ENCODE data around the gene SNX1.
A peak's percentile ranks its signal among the peaks of the same experiment; 100 is the strongest.

Gene SNX1

GRCh38 chr15:64149893-64150578 is 54.3 kb downstream of the SNX1 start:
- TF ChIP-seq, protein P1, sequence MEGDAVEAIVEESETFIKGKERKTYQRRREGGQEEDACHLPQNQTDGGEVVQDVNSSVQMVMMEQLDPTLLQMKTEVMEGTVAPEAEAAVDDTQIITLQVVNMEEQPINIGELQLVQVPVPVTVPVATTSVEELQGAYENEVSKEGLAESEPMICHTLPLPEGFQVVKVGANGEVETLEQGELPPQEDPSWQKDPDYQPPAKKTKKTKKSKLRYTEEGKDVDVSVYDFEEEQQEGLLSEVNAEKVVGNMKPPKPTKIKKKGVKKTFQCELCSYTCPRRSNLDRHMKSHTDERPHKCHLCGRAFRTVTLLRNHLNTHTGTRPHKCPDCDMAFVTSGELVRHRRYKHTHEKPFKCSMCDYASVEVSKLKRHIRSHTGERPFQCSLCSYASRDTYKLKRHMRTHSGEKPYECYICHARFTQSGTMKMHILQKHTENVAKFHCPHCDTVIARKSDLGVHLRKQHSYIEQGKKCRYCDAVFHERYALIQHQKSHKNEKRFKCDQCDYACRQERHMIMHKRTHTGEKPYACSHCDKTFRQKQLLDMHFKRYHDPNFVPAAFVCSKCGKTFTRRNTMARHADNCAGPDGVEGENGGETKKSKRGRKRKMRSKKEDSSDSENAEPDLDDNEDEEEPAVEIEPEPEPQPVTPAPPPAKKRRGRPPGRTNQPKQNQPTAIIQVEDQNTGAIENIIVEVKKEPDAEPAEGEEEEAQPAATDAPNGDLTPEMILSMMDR (IDR thresholded peaks at IDR 0.05; ENCODE audit: low read depth, low read length): no peak
- no peak for DNase-seq (ENCODE audit: extremely low read depth, low read depth)

DNA sequence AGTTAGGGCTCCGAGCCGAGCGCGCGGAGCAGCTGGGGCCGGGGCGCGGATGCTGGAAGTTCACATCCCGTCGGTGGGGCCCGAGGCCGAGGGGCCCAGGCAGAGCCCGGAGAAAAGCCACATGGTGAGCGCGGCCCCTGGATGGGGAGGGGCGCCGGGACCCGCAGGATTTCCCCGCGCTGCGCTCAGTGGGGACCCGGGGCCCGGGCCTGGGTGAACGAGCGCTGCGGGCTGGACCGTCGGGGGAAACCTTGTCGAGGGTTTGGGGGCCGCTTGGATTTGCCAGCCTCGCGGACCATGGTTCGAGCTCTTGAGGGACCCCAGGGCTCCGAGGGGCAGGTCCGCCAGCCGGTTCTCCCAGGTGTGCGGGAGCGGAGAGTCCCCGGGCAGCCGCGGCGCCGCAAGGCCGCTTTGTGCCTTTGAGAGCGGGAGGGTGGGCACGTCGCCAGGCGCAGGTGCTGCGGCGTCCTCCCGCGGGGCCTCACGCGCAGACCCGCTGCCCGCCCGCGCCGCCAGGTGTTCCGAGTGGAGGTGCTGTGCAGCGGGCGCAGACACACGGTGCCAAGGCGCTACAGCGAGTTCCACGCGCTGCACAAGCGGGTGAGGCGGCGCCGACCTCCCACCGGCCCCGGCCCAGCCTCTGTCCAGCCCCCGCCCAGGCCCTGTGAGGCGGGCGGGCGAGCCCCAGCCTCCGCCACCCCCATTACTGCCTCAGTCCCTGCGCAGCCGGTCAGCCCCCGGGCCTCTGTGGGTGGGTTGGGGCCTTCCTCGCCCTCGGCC is 56.1 kb downstream of the SNX1 start, which contains the start of gene SNX22:
TSS of gene SNX22 (plus strand) at position 5 of the 780 bp plus-strand sequence. CDS start at position 50, 45 bp downstream.
- DNase-seq (ENCODE audit: extremely low read depth, low read depth): no peak
- TF ChIP-seq, protein P1 (IDR thresholded peaks at IDR 0.05; ENCODE audit: low read depth, low read length): no peak

GRCh38 chr15:64152507-64153387 is 57.0 kb downstream of the SNX1 start:
- TF ChIP-seq, protein P1 (IDR thresholded peaks at IDR 0.05; ENCODE audit: low read depth, low read length): no peak
- no peak for DNase-seq (ENCODE audit: extremely low read depth, low read depth)

DNA sequence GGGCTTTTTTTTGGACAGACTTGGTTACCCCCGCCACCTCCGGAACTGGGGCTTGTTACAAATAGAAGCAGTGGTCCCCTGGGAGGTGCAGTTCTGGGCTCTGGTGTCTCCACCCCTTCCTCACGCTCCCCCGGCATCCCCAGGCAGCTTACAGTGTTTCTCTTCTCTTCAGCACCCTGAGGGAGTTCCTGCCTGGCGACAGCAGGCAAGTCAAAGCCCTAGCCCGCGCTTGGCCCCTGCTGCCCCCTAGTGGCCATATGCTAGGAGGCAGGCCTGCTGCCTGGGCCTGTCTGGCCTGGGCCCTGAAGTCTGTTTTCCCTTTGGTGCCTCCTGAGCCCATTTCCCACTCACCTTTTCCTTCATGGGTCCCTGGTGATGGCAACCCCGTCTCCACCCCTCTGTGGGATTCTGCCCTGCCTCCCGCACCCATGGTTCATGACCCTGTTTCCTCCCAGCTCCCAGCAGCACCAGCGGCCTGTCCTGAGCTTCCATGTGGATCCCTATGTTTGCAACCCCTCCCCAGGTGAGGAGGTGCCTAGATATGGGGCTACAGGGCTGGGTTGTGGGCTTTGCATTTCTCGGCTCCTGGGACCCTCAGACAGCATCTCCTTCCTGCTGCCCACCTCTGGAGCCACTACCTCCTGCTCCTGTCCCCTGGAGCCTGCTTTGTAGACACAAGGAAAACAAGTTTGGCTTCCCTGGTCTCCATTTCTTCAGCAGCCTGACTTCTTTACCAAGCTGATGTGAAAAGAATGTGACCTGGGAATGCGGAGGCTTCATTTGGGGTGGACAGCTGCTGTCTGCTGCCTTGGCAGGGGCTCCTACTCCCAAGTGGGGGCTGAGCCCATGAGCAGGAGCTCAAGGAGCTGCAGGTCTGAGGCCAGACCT is 57.9 kb downstream of the SNX1 start:
- TF ChIP-seq, protein P1 (IDR thresholded peaks at IDR 0.05; ENCODE audit: low read depth, low read length): peak; percentile 99
- DNase-seq (ENCODE audit: extremely low read depth, low read depth): peak; percentile 67

DNA sequence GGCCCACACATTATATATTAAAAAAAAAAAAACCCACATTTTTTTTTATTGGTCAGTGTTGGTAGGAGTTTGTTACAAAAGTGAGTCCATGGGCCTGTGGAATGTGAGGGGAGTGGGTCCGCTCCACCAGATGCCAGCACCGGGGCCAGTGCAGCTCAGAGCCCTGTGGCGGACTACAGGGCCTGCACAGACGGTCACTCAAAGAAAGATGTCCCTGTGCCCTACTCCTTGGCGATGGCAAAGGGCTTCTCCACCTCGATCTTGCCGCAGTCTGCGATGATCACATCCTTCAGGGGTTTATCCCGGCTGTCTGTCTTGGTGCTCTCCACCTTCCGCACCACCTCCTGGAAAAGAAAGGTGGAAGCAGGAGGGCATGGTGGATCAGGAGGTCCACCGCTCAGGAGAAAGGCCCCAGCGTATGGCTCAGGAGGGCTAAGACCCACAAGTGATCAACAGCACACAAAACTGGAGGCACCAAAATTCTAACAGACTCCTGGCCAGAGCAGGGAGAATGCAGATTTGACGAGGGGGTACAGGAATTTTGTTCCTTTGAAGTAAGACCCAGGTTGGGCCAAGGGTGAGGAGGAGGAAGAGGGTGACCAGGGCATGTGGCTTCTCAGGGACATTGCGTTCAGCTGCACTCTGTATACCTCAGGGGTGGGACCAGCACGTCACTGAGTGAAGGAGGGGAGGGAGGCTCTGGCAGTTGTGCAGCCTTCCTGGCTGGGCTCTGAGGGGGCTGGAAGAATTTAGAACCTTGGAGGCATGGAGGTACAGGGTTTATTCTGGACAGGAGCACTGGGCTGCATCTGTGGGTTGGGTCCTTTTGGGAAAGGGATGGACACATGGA is 60.2 kb downstream of the SNX1 start:
- TF ChIP-seq, protein P1 (IDR thresholded peaks at IDR 0.05; ENCODE audit: low read depth, low read length): no peak
- DNase-seq (ENCODE audit: extremely low read depth, low read depth): no peak

All from AG09319 (cell line).